Activated CD4-positive, alpha-beta memory T cell treated with anti-CD3 and anti-CD28 coated beads, Interleukin-2, amount 10 ng/mL, durations not matched to agents 7 days and 5 days (primary cell): ENCODE data around the gene HLTF. TPM values are rescaled to one million over a fixed set of nuclear protein-coding genes. Genes with fewer than 3 reads are reported as not detected.
A peak's percentile ranks its signal among the peaks of the same experiment; 100 is the strongest.
"Not testable (repeated sequence)": the region's sequence is repeated elsewhere in the genome, so short reads cannot be mapped to it uniquely, and the experiment has no call there.

ENCODE experiments used
- CTCF ChIA-PET: fragments of 350-600 bp; sonication (Branson Sonifier 250); formaldehyde crosslinking; loops from one replicate; lab custom pipeline; 2021; ENCODE audit warnings: antibody characterized with exemption, inconsistent platforms; lab: Charles Lee
- POLR2A ChIA-PET: fragments of 350-600 bp; sonication (Branson Sonifier 250); formaldehyde crosslinking; loops from one replicate; lab custom pipeline; 2021; ENCODE audit warnings: antibody characterized with exemption; lab: Charles Lee
- DNase-seq: peaks from one replicate; pipeline ENCODE4 v3.0.0-alpha.2; 2020
- H3K27ac Mint-ChIP-seq: one replicate; pipeline ENCODE4 v1.8.0; 2021; ENCODE audit warnings: mild to moderate bottlenecking, mixed read lengths
- H3K27me3 Mint-ChIP-seq: one replicate; pipeline ENCODE4 v1.8.0; 2021; ENCODE audit warnings: mixed read lengths
- H3K36me3 Mint-ChIP-seq: one replicate; pipeline ENCODE4 v1.8.0; 2021; ENCODE audit warnings: low read depth, mixed read lengths
- H3K4me1 Mint-ChIP-seq: one replicate; pipeline ENCODE4 v1.8.0; 2021; ENCODE audit warnings: mixed read lengths
- H3K4me3 Mint-ChIP-seq: one replicate; pipeline ENCODE4 v1.8.0; 2021; ENCODE audit warnings: mild to moderate bottlenecking, mixed read lengths
- H3K9me3 Mint-ChIP-seq: one replicate; pipeline ENCODE4 v1.8.0; 2021; ENCODE audit warnings: mixed read lengths
- total RNA-seq, 2 experiments: library from RNA; stranded (reverse); gene quantifications; one replicate each; pipeline ENCODE4 v1.2.3, GENCODE V29; 2021

HLTF gene
- total RNA-seq, 2 experiments from 2014 or later = 22.2 to 24.5 TPM

- H3K27ac Mint-ChIP-seq = no peak overlapping the region
- ChIA-PET POLR2A (no interaction called here), CTCF (no interaction called here)
- H3K4me1 Mint-ChIP-seq = no peaks in the 10 kb centered on the region
- H3K4me3 Mint-ChIP-seq = no peak overlapping the region
- no peaks in the 10 kb centered on the region for H3K36me3 Mint-ChIP-seq
- H3K27me3 Mint-ChIP-seq = no peaks in the 10 kb centered on the region
- DNase-seq = no peak
- no peaks in the 10 kb centered on the region for H3K9me3 Mint-ChIP-seq
These were observed 28.1 kb upstream of the HLTF start for GRCh38 chr3:149114458-149114857.

- DNase-seq = no peak
- no peaks in the 10 kb centered on the region for H3K4me1 Mint-ChIP-seq
- CTCF ChIA-PET = no interaction called here
- peaks cover 27% of the 10 kb centered on the region for H3K27me3 Mint-ChIP-seq
- H3K9me3 Mint-ChIP-seq = peaks cover 6% of the 10 kb centered on the region
- H3K4me3 Mint-ChIP-seq = no peak overlapping the region
- POLR2A ChIA-PET = no interaction called here
- H3K27ac Mint-ChIP-seq = no peak overlapping the region
- H3K36me3 Mint-ChIP-seq = no peaks in the 10 kb centered on the region
These were observed 18.2 kb upstream of the HLTF start for GRCh38 chr3:149104484-149104883.

GRCh38 chr3:149101641-149102040 is 15.3 kb upstream of the HLTF start:
- H3K9me3 Mint-ChIP-seq = peaks cover 6% of the 10 kb centered on the region
- H3K36me3 Mint-ChIP-seq = no peaks in the 10 kb centered on the region
- H3K27me3 Mint-ChIP-seq = peaks cover 24% of the 10 kb centered on the region
- no peak overlapping the region for H3K4me3 Mint-ChIP-seq
- CTCF ChIA-PET = no interaction called here
- POLR2A ChIA-PET = no interaction called here
- no peak for DNase-seq
- no peak overlapping the region for H3K27ac Mint-ChIP-seq
- no peaks in the 10 kb centered on the region for H3K4me1 Mint-ChIP-seq

DNA sequence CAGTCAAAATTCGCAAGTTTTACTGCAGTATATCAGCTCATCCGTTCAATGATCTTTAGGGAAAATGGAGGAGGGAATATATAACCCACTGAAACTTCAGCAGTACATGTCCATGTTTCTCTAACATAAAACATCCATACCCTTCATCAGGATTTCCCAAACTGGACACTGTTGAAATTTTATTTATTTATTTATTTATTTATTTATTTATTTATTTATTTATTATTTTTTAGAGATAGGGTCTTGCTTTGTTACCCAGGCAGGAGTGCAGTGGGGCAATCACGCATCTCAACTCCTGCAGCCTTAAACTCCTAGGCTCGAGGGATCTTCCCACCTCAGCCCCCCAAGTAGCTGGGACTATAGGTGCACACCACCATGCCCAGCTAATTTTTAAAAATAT is 14.8 kb upstream of the HLTF start:
- ChIA-PET CTCF (no interaction called here), POLR2A (no interaction called here)
- H3K27ac Mint-ChIP-seq = no peak overlapping the region
- H3K27me3 Mint-ChIP-seq = peaks cover 21% of the 10 kb centered on the region
- H3K9me3 Mint-ChIP-seq = peaks cover 5% of the 10 kb centered on the region
- H3K36me3 Mint-ChIP-seq = no peaks in the 10 kb centered on the region
- no peak overlapping the region for H3K4me3 Mint-ChIP-seq
- no peaks in the 10 kb centered on the region for H3K4me1 Mint-ChIP-seq
- no peak for DNase-seq

- POLR2A ChIA-PET, H3K27ac Mint-ChIP-seq, DNase-seq, H3K9me3 Mint-ChIP-seq, H3K4me3 Mint-ChIP-seq, CTCF ChIA-PET, H3K36me3 Mint-ChIP-seq, H3K4me1 Mint-ChIP-seq: not testable (repeated sequence)
- peaks cover 12% of the 10 kb centered on the region for H3K27me3 Mint-ChIP-seq
These were observed 11.7 kb upstream of the HLTF start for GRCh38 chr3:149097987-149098386.

- no peak for DNase-seq
- H3K4me1 Mint-ChIP-seq = no peaks in the 10 kb centered on the region
- ChIA-PET CTCF (no interaction called here), POLR2A (no interaction called here)
- no peaks in the 10 kb centered on the region for H3K9me3 Mint-ChIP-seq
- no peaks in the 10 kb centered on the region for H3K36me3 Mint-ChIP-seq
- H3K27me3 Mint-ChIP-seq = peaks cover 3% of the 10 kb centered on the region
- H3K4me3 Mint-ChIP-seq = no peak overlapping the region
- no peak overlapping the region for H3K27ac Mint-ChIP-seq
These were observed 9.2 kb upstream of the HLTF start for GRCh38 chr3:149095487-149095886.

DNA sequence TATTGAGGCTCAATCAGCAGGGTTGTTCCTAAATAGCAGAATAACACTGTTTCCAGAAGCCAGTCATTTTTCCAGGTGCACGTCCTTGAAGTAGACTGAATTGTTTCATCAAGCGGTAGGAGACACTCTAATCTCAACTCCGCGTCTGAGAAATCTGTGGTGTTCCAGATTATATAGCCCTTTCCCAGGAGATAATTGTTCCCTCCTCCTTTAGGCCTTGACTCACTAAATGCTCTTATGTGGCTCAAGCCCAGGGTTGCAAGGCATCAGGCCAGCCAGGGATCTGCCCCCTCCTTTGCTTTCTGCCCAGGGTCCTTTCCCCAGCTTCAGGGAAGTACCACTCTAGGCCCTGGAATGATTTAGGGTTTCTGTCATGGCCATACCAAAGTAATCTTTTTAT is 5.7 kb upstream of the HLTF start:
- Mint-ChIP-seq H3K4me3 (no peak overlapping the region), H3K27me3 (no peaks in the 10 kb centered on the region), H3K36me3 (no peaks in the 10 kb centered on the region), H3K27ac (no peak overlapping the region), H3K9me3 (no peaks in the 10 kb centered on the region), H3K4me1 (peaks cover 5% of the 10 kb centered on the region)
- CTCF ChIA-PET = no interaction called here
- DNase-seq = no peak
- POLR2A ChIA-PET = no interaction called here

DNA sequence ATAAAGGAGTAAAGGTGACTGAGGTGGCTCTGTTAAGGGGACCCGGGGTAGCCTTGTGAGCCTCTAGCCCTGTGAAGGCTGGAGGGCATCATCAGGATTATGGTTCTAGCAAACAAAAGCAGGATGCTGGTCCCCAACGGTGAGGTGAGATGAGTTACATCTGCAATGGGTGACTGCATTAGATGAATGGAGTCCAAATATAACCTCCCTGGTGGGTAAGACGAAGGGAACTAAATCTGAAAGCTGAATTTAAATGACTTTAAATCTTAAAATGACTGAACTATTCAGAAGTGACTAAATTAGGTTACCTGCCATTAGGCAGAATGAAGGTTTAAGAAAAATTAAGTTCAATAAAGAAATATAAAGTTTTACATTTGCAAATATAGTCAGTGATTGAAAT is 4.6 kb upstream of the HLTF start:
- Mint-ChIP-seq H3K36me3 (no peaks in the 10 kb centered on the region), H3K4me1 (peaks cover 10% of the 10 kb centered on the region), H3K27me3 (no peaks in the 10 kb centered on the region), H3K27ac (no peak overlapping the region), H3K9me3 (no peaks in the 10 kb centered on the region), H3K4me3 (no peak overlapping the region)
- DNase-seq = no peak
- POLR2A ChIA-PET = no interaction called here
- CTCF ChIA-PET = no interaction called here

DNA sequence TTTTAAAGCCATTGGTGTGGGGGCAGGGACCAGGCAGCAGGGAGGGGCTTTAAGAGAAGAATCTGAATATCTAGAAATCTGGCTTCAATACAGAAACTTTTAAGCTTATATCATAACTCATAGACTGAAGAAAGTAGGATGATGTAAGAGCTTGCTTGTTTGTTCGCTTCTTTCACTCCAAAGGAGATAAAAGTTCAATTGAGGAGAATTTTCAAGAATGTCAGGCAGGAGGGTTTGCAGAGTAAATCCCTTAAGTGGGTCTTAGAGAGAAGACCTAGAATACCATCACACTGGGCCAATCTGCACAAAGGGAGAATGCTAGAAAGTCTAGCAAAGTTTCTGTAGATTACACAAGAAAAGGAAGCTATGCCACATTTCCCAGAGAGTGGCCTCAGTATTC is 4.1 kb upstream of the HLTF start:
- H3K4me1 Mint-ChIP-seq = peaks cover 14% of the 10 kb centered on the region
- no peak overlapping the region for H3K27ac Mint-ChIP-seq
- H3K9me3 Mint-ChIP-seq = no peaks in the 10 kb centered on the region
- H3K27me3 Mint-ChIP-seq = no peaks in the 10 kb centered on the region
- H3K4me3 Mint-ChIP-seq = no peak overlapping the region
- CTCF ChIA-PET = no interaction called here
- no peaks in the 10 kb centered on the region for H3K36me3 Mint-ChIP-seq
- POLR2A ChIA-PET = no interaction called here
- DNase-seq = no peak

DNA sequence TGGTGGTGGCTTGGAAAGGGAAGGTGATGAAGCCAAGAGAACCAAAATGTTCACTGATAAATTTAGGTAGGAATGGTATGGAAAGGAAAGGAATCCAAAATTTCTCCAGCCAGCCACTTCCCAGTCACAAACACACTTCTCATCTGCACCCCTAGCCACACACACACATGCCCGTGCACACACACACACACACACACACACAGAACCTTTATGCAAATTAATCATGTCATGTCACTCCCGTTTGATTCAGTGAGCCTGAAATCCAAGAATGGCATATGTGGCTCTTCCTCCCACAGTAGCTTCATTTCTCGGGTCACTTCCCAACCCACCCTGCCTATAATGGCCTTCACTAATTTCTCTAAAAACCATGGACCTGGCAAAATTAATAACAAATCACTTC is 3.1 kb upstream of the HLTF start:
- ChIA-PET POLR2A (no interaction called here), CTCF (no interaction called here)
- no peak overlapping the region for H3K4me3 Mint-ChIP-seq

GRCh38 chr3:149087208-149087607 is 875 bp upstream of the HLTF start:
- no peaks in the 10 kb centered on the region for H3K27me3 Mint-ChIP-seq
- no peak for DNase-seq
- no peaks in the 10 kb centered on the region for H3K9me3 Mint-ChIP-seq
- H3K4me3 Mint-ChIP-seq = no peak overlapping the region
- H3K27ac Mint-ChIP-seq = no peak overlapping the region
- ChIA-PET CTCF (interaction anchor here (0.7 to 1.0 kb wide), 2 partner anchors 131 to 134 kb away, joined by 3 read pairs; no protein-coding TSS in a partner anchor), POLR2A (interaction anchor here (0.9 kb wide), 1 partner anchor 77 kb away, joined by 5 read pairs; no protein-coding TSS in a partner anchor)
- H3K4me1 Mint-ChIP-seq = peaks cover 27% of the 10 kb centered on the region
- peaks cover 7% of the 10 kb centered on the region for H3K36me3 Mint-ChIP-seq

More for the DNA sequence above, 3.1 kb upstream of the HLTF start:
- Mint-ChIP-seq H3K27ac (no peak overlapping the region), H3K27me3 (no peaks in the 10 kb centered on the region), H3K9me3 (no peaks in the 10 kb centered on the region), H3K36me3 (no peaks in the 10 kb centered on the region), H3K4me1 (peaks cover 22% of the 10 kb centered on the region)
- DNase-seq = no peak

GRCh38 chr3:149085828-149086231 is 503 bp downstream of the HLTF start:
- H3K4me1 Mint-ChIP-seq = peaks cover 27% of the 10 kb centered on the region
- peak; percentile 33 for DNase-seq
- no peaks in the 10 kb centered on the region for H3K9me3 Mint-ChIP-seq
- H3K27me3 Mint-ChIP-seq = no peaks in the 10 kb centered on the region
- POLR2A ChIA-PET = interaction anchor here (1.0 to 1.6 kb wide), 3 partner anchors 44 to 94 kb away, joined by 3 to 7 read pairs (median 6); partner anchors contain the start of gene GYG1
- H3K36me3 Mint-ChIP-seq = peaks cover 8% of the 10 kb centered on the region
- peak overlapping the region; percentile 72 for H3K27ac Mint-ChIP-seq
- H3K4me3 Mint-ChIP-seq = peak overlapping the region; percentile 90
- CTCF ChIA-PET = interaction anchor here (0.6 to 0.9 kb wide), 2 partner anchors 9 to 94 kb away, joined by 3 read pairs; partner anchors contain the start of gene GYG1

DNA sequence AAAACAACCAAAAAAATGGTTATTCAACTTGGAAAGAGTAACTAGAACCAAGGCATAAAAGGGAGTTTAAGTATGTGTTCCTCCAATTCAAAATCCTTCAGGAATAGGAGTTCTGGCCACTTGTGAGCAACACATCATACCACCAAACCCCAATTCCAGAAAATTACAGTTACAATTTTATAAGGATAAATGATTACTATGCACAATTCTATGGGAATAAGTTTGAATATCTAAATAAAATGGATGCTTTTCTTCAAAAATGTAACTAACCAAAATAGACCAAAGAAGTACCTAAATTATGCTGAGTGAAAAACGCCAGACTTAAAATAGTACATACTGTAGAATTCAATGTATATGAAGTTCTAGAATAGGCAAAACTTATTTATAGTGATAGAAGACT is 4.6 kb downstream of the HLTF start:
- CTCF ChIA-PET = no interaction called here
- Mint-ChIP-seq H3K4me1 (peaks cover 23% of the 10 kb centered on the region), H3K27me3 (no peaks in the 10 kb centered on the region), H3K4me3 (no peak overlapping the region), H3K9me3 (no peaks in the 10 kb centered on the region), H3K36me3 (peaks cover 11% of the 10 kb centered on the region), H3K27ac (no peak overlapping the region)
- POLR2A ChIA-PET = no interaction called here
- DNase-seq = no peak

DNA sequence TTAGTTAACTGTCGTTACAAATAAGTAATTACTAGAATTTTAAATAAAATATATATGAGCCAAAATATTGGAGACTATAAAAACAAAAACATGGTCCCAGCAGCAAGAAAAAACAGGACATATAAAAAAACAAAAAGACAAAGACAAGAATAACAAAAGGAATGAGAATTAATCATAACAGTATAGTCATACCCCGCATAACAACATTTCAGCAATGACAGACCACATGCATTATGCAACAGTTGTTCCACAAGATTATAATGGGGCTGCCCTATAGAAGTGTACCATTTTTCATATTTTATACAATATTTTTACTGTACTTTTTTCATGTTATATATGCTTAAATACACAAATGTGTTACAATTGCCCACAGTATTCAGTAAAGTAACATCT is 5.6 kb downstream of the HLTF start:
- Mint-ChIP-seq H3K4me3 (no peak overlapping the region), H3K9me3 (no peaks in the 10 kb centered on the region), H3K4me1 (peaks cover 19% of the 10 kb centered on the region), H3K27ac (no peak overlapping the region), H3K27me3 (no peaks in the 10 kb centered on the region), H3K36me3 (peaks cover 11% of the 10 kb centered on the region)
- ChIA-PET POLR2A (no interaction called here), CTCF (no interaction called here)
- DNase-seq = no peak
